RWPE2 (cell line): ENCODE data around the gene KLF6.

Experiments
- ATAC-seq: fragments of 200-7000 bp; cut with Tn5 transposase; 3 replicates; pipeline ENCODE4 v1.9.1; 2021; ENCODE audit warnings: low read depth
- DNase-seq: peaks from one replicate; pipeline ENCODE4 v3.0.0-alpha.2; 2020; ENCODE audit warnings: low spot score
- H3K27ac ChIP-seq: fragments of 450-650 bp; 2 replicates; pipeline ENCODE4 v1.5.1; 2017; ENCODE audit warnings: mild to moderate bottlenecking; ENCODE audit not compliant: poor library complexity, severe bottlenecking
- H3K27me3 ChIP-seq: fragments of 250-450 bp; sonication (Bioruptor Pico); 2 replicates; pipeline ENCODE4 v1.5.1; 2021; ENCODE audit warnings: mild to moderate bottlenecking, moderate library complexity; ENCODE audit not compliant: insufficient read depth, poor library complexity, severe bottlenecking
- H3K36me3 ChIP-seq: fragments of 250-450 bp; sonication (Bioruptor Pico); 2 replicates; pipeline ENCODE4 v1.5.1; 2020; ENCODE audit warnings: low read depth, mild to moderate bottlenecking, moderate library complexity
- H3K4me1 ChIP-seq: fragments of 250-450 bp; sonication (Bioruptor Pico); 2 replicates; pipeline ENCODE4 v1.5.1; 2021; ENCODE audit warnings: mild to moderate bottlenecking, moderate library complexity; ENCODE audit not compliant: insufficient read depth, poor library complexity, severe bottlenecking
- H3K4me3 ChIP-seq: fragments of 250-450 bp; sonication (Bioruptor Pico); 2 replicates; pipeline ENCODE4 v1.5.1; 2021; ENCODE audit warnings: mild to moderate bottlenecking, moderate library complexity; ENCODE audit not compliant: severe bottlenecking
- H3K9me3 ChIP-seq: fragments of 250-450 bp; sonication (Bioruptor Pico); 2 replicates; pipeline ENCODE4 v1.5.1; 2021; ENCODE audit warnings: mild to moderate bottlenecking, moderate library complexity; ENCODE audit not compliant: severe bottlenecking
- CTCF ChIP-seq: fragments of 450-650 bp; IDR thresholded peaks from one replicate; pipeline ENCODE4 v1.5.1; 2017; ENCODE audit warnings: mild to moderate bottlenecking, moderate library complexity; ENCODE audit not compliant: poor library complexity, severe bottlenecking

Gene KLF6

DNA sequence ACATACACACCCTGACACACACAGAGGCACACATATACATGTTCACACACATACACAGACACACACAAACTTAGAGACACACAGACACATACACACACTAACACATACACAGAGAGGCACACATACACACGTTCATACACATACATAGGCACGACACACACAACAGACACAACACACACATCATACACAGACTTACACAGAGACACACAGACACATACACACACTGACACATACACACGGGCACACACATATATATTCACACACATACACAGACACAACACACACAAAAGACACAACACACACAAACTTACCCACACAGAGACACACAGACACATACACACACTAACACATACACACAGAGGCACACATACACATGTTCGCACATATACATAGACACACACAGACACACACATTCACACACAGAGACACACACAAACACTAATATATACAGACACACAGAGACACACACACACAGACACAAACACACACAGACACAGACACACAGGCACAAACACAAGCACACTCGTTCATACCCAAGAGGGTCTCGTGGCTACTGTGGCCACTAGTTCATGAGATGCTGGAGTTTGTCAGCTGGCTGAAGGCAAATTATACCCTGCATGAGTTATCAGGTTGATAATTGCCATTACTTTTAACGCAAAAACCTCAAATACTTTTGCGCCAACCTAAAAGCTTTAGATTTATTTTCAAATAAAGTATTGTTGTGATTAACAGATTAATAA, 17.7 kb upstream of the KLF6 start:
- H3K27me3 ChIP-seq: no peaks in the 10 kb centered on the region
- H3K36me3 ChIP-seq: no peaks in the 10 kb centered on the region
- no peaks in the 10 kb centered on the region for H3K9me3 ChIP-seq
- H3K27ac ChIP-seq: peak overlapping the region; percentile 100
- no peak for DNase-seq
- H3K4me1 ChIP-seq: peaks cover 34% of the 10 kb centered on the region
- H3K4me3 ChIP-seq: no peak overlapping the region
- no peak for TF ChIP-seq CTCF
- no peak for ATAC-seq

GRCh38 chr10:3801558-3802192, 16.7 kb upstream of the KLF6 start:
- peaks cover 27% of the 10 kb centered on the region for H3K4me1 ChIP-seq
- ATAC-seq (no peak), DNase-seq (no peak)
- no peaks in the 10 kb centered on the region for H3K36me3 ChIP-seq
- no peak overlapping the region for H3K27ac ChIP-seq
- H3K27me3 ChIP-seq: no peaks in the 10 kb centered on the region
- TF ChIP-seq CTCF: no peak
- no peak overlapping the region for H3K4me3 ChIP-seq
- H3K9me3 ChIP-seq: no peaks in the 10 kb centered on the region

DNA sequence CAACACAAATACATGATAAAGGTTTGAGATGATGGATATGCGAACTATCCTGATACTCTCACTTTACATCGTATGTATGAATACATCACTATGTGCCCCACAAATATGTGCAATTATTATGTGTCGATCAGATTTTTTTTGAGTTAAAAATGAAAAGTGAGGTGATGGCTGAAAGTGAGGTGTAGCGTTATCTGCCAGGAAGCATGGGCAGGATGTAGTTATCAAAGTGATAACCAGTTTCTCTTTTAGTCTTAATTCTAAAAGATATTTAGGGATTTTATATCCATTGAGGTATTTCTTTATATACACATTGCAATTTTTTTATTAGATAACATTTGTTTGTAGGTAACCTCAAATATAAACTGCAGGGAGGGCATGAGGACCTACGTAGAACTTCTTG, 15.6 kb upstream of the KLF6 start:
- peaks cover 16% of the 10 kb centered on the region for H3K4me1 ChIP-seq
- no peaks in the 10 kb centered on the region for H3K36me3 ChIP-seq
- no peaks in the 10 kb centered on the region for H3K9me3 ChIP-seq
- H3K4me3 ChIP-seq: no peak overlapping the region
- DNase-seq: no peak
- ATAC-seq: no peak
- no peaks in the 10 kb centered on the region for H3K27me3 ChIP-seq
- TF ChIP-seq CTCF: no peak
- no peak overlapping the region for H3K27ac ChIP-seq

- Histone ChIP-seq H3K4me1 (no peaks in the 10 kb centered on the region), H3K36me3 (no peaks in the 10 kb centered on the region), H3K4me3 (no peak overlapping the region), H3K27me3 (no peaks in the 10 kb centered on the region), H3K9me3 (peaks cover 2% of the 10 kb centered on the region), H3K27ac (no peak overlapping the region)
- TF ChIP-seq CTCF: no peak
- ATAC-seq: no peak
- DNase-seq: no peak
Measured at GRCh38 chr10:3797750-3798149, 12.7 kb upstream of the KLF6 start.

DNA sequence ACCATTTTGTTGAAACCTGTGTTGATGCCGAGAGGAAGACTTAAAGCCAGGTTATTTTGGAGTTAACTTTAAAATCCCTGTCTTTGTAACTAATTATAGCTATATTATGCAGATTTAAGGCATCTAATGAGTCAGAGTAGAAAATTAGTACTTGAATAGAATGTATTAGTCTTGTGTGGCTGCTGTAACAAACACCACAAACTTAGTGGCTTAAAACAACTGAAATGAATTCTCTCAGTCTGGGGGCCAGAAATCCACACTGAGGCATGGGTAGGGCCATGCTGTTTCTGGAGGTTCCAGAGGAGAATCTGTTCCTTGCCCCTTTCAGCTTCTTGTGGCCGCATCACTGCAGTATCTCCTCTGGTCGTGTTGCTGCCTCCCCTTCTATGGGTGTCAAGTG, 8.5 kb upstream of the KLF6 start:
- Histone ChIP-seq H3K27ac (no peak overlapping the region), H3K27me3 (no peaks in the 10 kb centered on the region), H3K36me3 (no peaks in the 10 kb centered on the region), H3K4me3 (no peak overlapping the region), H3K9me3 (peaks cover 4% of the 10 kb centered on the region), H3K4me1 (no peaks in the 10 kb centered on the region)
- no peak for DNase-seq
- no peak for ATAC-seq
- no peak for TF ChIP-seq CTCF
